ENCODE measurements around the gene ID2. TPM values are rescaled to one million over a fixed set of nuclear protein-coding genes. Genes with fewer than 3 reads are reported as not detected.
A peak's percentile ranks its signal among the peaks of the same experiment; 100 is the strongest.

ID2 gene
- total RNA-seq, 1 donor from 2014 or later, result 13.6 TPM

DNA sequence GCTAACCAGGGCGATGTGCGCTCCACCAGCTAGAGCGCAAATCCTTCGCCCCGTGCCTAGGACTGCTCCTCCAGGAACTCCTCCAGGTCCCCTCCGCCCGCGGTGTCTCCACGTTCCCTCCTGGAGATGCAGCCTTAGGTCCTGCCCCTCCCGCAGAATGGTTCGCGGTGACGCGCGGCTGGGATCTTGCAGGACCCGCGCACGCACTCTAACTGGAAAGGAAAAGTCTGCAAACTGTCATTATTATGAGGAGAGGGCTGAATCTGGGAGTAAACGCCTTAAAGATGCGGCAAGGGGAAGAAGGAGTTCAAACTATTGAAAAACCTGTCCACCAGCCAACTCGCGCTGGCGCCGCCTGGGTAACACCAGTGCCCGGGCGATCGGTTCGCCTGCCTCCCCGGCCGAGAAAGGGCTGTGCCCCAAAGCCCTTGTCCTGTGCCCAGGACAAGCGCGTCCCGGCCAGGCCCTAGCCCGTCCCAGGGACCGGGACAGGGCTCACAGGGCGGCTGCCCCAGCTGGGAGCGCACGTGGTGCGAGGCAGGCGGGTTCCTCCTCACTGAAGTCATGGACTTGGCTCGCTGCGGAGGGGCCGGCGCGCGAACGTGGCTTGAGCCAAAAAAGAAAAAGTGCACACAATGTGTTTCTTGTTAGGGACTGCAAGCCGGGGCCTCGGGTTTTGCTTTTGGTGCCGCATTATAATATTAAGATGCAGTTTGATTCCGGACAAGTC, 5.5 kb upstream of the ID2 start:
- Histone ChIP-seq H3K27ac (ENCODE audit: low read depth, low read length) (peak overlapping the region; percentile 93), H3K4me3 (ENCODE audit: insufficient read depth, low read depth, low read length) (peak overlapping the region; percentile 54), H3K9me3 (ENCODE audit: insufficient read depth, low read depth, low read length) (peaks cover 7% of the 10 kb centered on the region), H3K27me3 (ENCODE audit: insufficient read depth, low read length) (no peaks in the 10 kb centered on the region), H3K36me3 (ENCODE audit: insufficient read depth, low read length) (no peaks in the 10 kb centered on the region), H2AFZ (ENCODE audit: low read depth, low read length) (peak overlapping the region; percentile 89), H4K20me1 (ENCODE audit: insufficient read depth, low read length) (no peaks in the 10 kb centered on the region), H3K4me1 (ENCODE audit: insufficient read depth, low read length) (peaks cover 39% of the 10 kb centered on the region), H3K79me2 (ENCODE audit: insufficient read depth, low read length) (no peaks in the 10 kb centered on the region), H3K9ac (ENCODE audit: low read length) (peak overlapping the region; percentile 76), H3K4me2 (ENCODE audit: low read length) (peak overlapping the region; percentile 88)
- no peak overlapping the region for H3K27ac Mint-ChIP-seq (ENCODE audit: unreplicated experiment)
- peaks cover 17% of the 10 kb centered on the region for H3K9me3 Mint-ChIP-seq (ENCODE audit: unreplicated experiment)
- peak overlapping the region; percentile 73 for H3K4me3 Mint-ChIP-seq (ENCODE audit: unreplicated experiment)
- TF ChIP-seq, protein P1, sequence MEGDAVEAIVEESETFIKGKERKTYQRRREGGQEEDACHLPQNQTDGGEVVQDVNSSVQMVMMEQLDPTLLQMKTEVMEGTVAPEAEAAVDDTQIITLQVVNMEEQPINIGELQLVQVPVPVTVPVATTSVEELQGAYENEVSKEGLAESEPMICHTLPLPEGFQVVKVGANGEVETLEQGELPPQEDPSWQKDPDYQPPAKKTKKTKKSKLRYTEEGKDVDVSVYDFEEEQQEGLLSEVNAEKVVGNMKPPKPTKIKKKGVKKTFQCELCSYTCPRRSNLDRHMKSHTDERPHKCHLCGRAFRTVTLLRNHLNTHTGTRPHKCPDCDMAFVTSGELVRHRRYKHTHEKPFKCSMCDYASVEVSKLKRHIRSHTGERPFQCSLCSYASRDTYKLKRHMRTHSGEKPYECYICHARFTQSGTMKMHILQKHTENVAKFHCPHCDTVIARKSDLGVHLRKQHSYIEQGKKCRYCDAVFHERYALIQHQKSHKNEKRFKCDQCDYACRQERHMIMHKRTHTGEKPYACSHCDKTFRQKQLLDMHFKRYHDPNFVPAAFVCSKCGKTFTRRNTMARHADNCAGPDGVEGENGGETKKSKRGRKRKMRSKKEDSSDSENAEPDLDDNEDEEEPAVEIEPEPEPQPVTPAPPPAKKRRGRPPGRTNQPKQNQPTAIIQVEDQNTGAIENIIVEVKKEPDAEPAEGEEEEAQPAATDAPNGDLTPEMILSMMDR (IDR thresholded peaks at IDR 0.05; ENCODE audit: insufficient read depth, low read depth, low read length), result no peak
- no peak for TF ChIP-seq EZH2 (IDR thresholded peaks at IDR 0.05; ENCODE audit: insufficient read depth, low read length)
- FAIRE-seq (no peak), DNase-seq (ENCODE audit: low read depth) (peak; percentile 80)
- peaks cover 5% of the 10 kb centered on the region for H3K36me3 Mint-ChIP-seq (ENCODE audit: low read depth, unreplicated experiment)
- peaks cover 14% of the 10 kb centered on the region for H3K4me1 Mint-ChIP-seq (ENCODE audit: low read depth, unreplicated experiment)
- H3K27me3 Mint-ChIP-seq (ENCODE audit: low read depth, unreplicated experiment), result peaks cover 23% of the 10 kb centered on the region

DNA sequence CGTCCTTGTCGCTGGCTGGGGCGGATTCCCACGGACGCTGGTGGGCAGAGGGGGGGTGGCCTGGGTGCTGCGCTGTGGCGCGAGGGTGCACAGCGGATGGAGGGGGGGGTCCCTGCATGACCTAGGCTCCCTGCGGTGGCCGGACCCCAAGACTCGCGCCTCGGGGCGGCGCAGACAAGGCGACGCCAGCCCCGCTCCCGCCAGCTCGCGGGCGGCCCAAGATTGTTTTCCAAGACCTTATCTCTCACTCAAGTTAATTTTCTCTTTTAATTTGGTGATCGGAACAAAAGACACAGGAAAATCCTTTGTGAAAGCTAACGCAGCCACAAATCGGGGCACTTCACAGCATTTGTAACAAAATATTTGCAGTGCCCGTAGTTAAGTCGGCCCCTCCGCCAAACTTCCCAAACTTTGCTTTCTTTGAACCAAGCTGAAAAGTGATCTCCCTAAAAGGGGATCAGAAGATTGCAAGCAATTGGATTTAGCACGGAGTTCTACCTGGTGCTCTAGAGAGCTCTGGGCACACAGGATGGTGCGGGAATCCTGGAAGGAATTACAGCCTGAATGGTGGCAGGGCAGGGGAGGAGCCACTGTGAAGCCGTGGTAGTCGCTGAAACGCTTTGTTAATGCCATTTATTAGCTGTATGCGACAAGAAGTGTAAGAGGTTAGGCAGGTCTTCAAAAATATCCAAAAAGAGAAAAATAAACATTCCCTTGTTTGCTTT, 4.8 kb upstream of the ID2 start:
- H3K27ac Mint-ChIP-seq (ENCODE audit: unreplicated experiment), result no peak overlapping the region
- H3K4me3 ChIP-seq (ENCODE audit: insufficient read depth, low read depth, low read length), result peak overlapping the region; percentile 54
- no peaks in the 10 kb centered on the region for H3K36me3 ChIP-seq (ENCODE audit: insufficient read depth, low read length)
- H3K4me2 ChIP-seq (ENCODE audit: low read length), result peak overlapping the region; percentile 88
- peaks cover 23% of the 10 kb centered on the region for H3K27me3 Mint-ChIP-seq (ENCODE audit: low read depth, unreplicated experiment)
- peaks cover 39% of the 10 kb centered on the region for H3K4me1 ChIP-seq (ENCODE audit: insufficient read depth, low read length)
- H3K36me3 Mint-ChIP-seq (ENCODE audit: low read depth, unreplicated experiment), result peaks cover 5% of the 10 kb centered on the region
- peaks cover 2% of the 10 kb centered on the region for H3K79me2 ChIP-seq (ENCODE audit: insufficient read depth, low read length)
- no peaks in the 10 kb centered on the region for H3K27me3 ChIP-seq (ENCODE audit: insufficient read depth, low read length)
- peak overlapping the region; percentile 93 for H3K27ac ChIP-seq (ENCODE audit: low read depth, low read length)
- peak overlapping the region; percentile 73 for H3K4me3 Mint-ChIP-seq (ENCODE audit: unreplicated experiment)
- H4K20me1 ChIP-seq (ENCODE audit: insufficient read depth, low read length), result peaks cover 1% of the 10 kb centered on the region
- FAIRE-seq, result no peak
- H3K4me1 Mint-ChIP-seq (ENCODE audit: low read depth, unreplicated experiment), result peaks cover 14% of the 10 kb centered on the region
- peaks cover 7% of the 10 kb centered on the region for H3K9me3 ChIP-seq (ENCODE audit: insufficient read depth, low read depth, low read length)
- DNase-seq (ENCODE audit: low read depth), result no peak
- peaks cover 17% of the 10 kb centered on the region for H3K9me3 Mint-ChIP-seq (ENCODE audit: unreplicated experiment)
- H3K9ac ChIP-seq (ENCODE audit: low read length), result peak overlapping the region; percentile 76
- TF ChIP-seq, protein P1 (IDR thresholded peaks at IDR 0.05; ENCODE audit: insufficient read depth, low read depth, low read length), result no peak
- no peak for TF ChIP-seq EZH2 (IDR thresholded peaks at IDR 0.05; ENCODE audit: insufficient read depth, low read length)
- H2AFZ ChIP-seq (ENCODE audit: low read depth, low read length), result peak overlapping the region; percentile 89
